WERI-Rb-1 (cell line): ENCODE measurements around the gene DNAH8.

Source experiments
- DNase-seq: peaks from one replicate; pipeline ENCODE4 v3.0.0-alpha.2; 2020
- H3K27ac ChIP-seq: fragments of 250-450 bp; sonication (Bioruptor Pico); 2 replicates; pipeline ENCODE4 v1.5.1; 2020; ENCODE audit warnings: mild to moderate bottlenecking, moderate library complexity
- H3K27me3 ChIP-seq: fragments of 250-450 bp; sonication (Bioruptor Pico); 2 replicates; pipeline ENCODE4 v1.5.1; 2021; ENCODE audit warnings: mild to moderate bottlenecking, low read depth, moderate library complexity; ENCODE audit not compliant: insufficient read depth, severe bottlenecking
- H3K36me3 ChIP-seq: fragments of 250-450 bp; sonication (Bioruptor Pico); 2 replicates; pipeline ENCODE4 v1.5.1; 2020; ENCODE audit warnings: mild to moderate bottlenecking, moderate library complexity
- H3K4me3 ChIP-seq: 2 replicates; pipeline ENCODE4 v1.5.1; 2011; ENCODE audit warnings: low read depth, mild to moderate bottlenecking, control low read depth, low read length
- H3K9me3 ChIP-seq: fragments of 250-450 bp; sonication (Bioruptor Pico); 2 replicates; pipeline ENCODE4 v1.5.1; 2021; ENCODE audit warnings: mild to moderate bottlenecking, moderate library complexity; ENCODE audit not compliant: severe bottlenecking
- CTCF ChIP-seq: IDR thresholded peaks from 2 replicates; pipeline ENCODE4 v1.5.1; 2011; ENCODE audit warnings: low read depth, mild to moderate bottlenecking, control low read depth, inconsistent platforms, low read length

DNAH8 gene

GRCh38 chr6:38738261-38738660, 23.1 kb downstream of the DNAH8 start:
- TF ChIP-seq CTCF: no peak
- no peak overlapping the region for H3K27ac ChIP-seq
- H3K9me3 ChIP-seq: peaks cover 10% of the 10 kb centered on the region
- no peak for DNase-seq
- H3K4me3 ChIP-seq: no peak overlapping the region
- no peaks in the 10 kb centered on the region for H3K27me3 ChIP-seq
- no peaks in the 10 kb centered on the region for H3K36me3 ChIP-seq

- DNase-seq: no peak
- Histone ChIP-seq H3K9me3 (peaks cover 10% of the 10 kb centered on the region), H3K27me3 (no peaks in the 10 kb centered on the region), H3K4me3 (no peak overlapping the region), H3K36me3 (no peaks in the 10 kb centered on the region), H3K27ac (no peak overlapping the region)
- TF ChIP-seq CTCF: 0 out of 2 replicates have a peak, but pooled peaks have one; percentile 13
Measured at GRCh38 chr6:38739532-38739931, 24.4 kb downstream of the DNAH8 start.

GRCh38 chr6:38749473-38749872, 34.4 kb downstream of the DNAH8 start:
- no peak for DNase-seq
- no peaks in the 10 kb centered on the region for H3K9me3 ChIP-seq
- H3K4me3 ChIP-seq: no peak overlapping the region
- no peaks in the 10 kb centered on the region for H3K36me3 ChIP-seq
- H3K27ac ChIP-seq: no peak overlapping the region
- TF ChIP-seq CTCF: no peak
- no peaks in the 10 kb centered on the region for H3K27me3 ChIP-seq

- H3K27ac ChIP-seq: no peak overlapping the region
- no peak for TF ChIP-seq CTCF
- no peak for DNase-seq
Measured at GRCh38 chr6:38750968-38751615, 36.0 kb downstream of the DNAH8 start.

GRCh38 chr6:38753707-38754106, 38.6 kb downstream of the DNAH8 start:
- H3K36me3 ChIP-seq: no peaks in the 10 kb centered on the region
- no peaks in the 10 kb centered on the region for H3K9me3 ChIP-seq
- no peak for DNase-seq
- H3K27ac ChIP-seq: no peak overlapping the region
- TF ChIP-seq CTCF: no peak
- no peak overlapping the region for H3K4me3 ChIP-seq
- H3K27me3 ChIP-seq: no peaks in the 10 kb centered on the region

More at GRCh38 chr6:38750968-38751615, 36.0 kb downstream of the DNAH8 start:
- no peaks in the 10 kb centered on the region for H3K36me3 ChIP-seq
- no peak overlapping the region for H3K4me3 ChIP-seq
- H3K27me3 ChIP-seq: no peaks in the 10 kb centered on the region
- H3K9me3 ChIP-seq: no peaks in the 10 kb centered on the region

- TF ChIP-seq CTCF: no peak
- DNase-seq: no peak
- Histone ChIP-seq H3K27ac (no peak overlapping the region), H3K27me3 (no peaks in the 10 kb centered on the region), H3K36me3 (no peaks in the 10 kb centered on the region), H3K9me3 (no peaks in the 10 kb centered on the region), H3K4me3 (no peak overlapping the region)
Measured at GRCh38 chr6:38755207-38755606, 40.1 kb downstream of the DNAH8 start.
